GM18909 (cell line): ENCODE data around the gene LYVE1.

Experiments
- ATAC-seq: cut with Tn5 transposase; IDR thresholded peaks from one replicate; pipeline ENCODE4 v1.9.1; 2021; ENCODE audit warnings: mild to moderate bottlenecking; ENCODE audit not compliant: unreplicated experiment, poor library complexity

LYVE1 gene

DNA sequence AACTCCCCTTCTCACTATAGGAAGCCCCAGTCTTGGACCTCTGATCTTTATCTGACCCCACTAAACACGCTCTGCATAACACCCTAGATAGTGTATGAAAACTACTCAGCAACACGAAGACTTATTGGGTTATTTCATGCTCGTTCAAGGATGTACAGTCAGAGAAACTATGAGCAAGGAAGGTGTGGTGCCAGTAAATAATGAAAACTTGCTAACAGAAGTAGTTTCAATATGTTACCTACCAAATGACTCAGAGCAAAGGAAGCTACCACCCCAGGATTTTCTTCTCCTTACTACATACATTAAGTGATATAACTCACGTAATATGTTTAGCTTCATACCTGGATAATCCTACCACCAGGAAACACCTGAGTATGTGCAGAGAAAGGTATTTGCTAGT is 25.9 kb upstream of the LYVE1 start:
- no peak for ATAC-seq

DNA sequence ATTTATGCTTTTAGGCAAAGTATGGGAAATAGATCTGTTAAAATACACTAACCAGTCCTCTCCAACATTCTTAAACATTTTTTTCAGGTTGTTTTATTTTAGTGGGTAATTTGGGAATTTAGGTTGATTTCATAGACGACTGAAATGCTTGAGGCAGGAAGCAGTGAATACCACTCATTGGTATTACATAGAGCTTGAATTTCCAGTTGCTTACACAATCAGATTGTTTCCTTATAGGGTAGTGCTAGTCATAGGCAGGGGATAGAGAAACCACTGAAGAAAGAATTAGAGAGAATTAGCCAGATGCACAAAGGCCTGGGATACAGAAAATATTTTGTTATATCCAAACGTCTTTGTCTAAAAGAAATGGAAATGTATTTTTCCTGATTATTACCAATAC is 23.9 kb upstream of the LYVE1 start:
- no peak for ATAC-seq

DNA sequence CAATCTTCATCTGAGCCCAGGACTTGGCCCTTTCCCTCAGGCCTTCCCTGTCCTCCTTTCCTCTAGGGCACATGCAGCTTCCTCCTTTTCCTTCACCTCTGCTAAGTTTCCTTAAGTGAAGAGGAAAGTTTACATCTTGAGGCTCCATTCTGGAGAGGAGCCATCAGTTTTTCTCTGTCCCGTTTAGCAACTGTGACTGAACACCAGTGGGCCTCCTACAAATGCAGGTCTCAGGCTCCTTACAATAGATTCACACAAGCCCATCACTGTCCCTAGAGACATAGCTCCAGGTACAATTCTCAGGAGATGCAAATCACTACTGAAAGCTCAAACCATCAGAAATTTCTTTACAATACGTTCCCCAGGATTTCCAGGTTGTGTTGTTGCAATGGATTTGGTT is 23.3 kb upstream of the LYVE1 start:
- ATAC-seq: no peak

DNA sequence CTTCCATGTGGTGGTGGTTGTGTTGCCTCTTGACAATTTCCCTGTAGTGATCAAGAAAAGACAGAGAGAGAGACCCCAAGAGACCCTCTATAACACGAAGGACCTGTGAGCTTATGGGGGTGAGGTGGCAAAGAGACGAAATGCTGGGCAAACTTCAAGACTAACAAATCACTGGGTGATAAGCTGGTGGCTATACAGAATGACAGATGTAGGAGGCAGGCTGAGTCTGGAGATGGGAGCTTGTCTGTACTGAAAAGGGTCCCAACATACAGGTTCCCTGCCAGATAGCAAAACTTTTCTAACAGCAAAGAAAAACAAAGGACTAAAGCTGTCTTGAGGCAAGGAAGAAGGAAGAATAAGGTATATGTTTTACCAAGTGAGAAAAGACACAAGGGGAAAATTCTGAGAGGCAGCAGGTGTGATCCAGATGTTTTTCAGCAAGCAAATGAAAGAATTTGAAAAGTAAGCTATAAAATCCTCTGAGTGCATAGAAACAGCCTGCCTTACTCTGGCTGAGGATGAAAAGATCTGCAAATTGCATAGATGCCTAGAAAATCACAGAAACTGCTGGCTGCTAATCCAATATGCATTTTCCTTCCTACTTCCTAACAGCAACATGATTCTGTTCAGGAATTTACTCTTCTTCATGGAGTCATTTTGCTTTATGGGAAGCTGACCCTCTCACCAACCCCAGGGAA is 21.9 kb upstream of the LYVE1 start:
- no peak for ATAC-seq

DNA sequence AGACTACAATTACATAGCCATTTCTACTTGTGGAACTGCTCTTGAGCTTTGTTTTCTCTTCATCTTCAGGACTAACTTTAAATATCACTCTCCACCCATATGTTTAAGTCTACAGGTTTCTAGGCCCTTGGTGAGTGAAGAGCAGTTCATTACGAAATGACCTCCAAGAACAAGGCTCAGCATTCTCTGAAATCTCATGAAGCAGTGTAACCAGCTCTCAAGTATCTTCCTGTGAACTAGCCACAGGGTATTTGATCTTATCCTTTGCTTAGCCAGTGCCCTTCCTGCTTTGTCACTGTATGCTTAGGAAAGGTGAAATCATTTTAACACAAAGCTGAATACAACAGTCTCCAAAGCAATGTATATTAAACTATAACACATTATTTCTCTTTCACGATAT is 20.4 kb upstream of the LYVE1 start:
- ATAC-seq: no peak

DNA sequence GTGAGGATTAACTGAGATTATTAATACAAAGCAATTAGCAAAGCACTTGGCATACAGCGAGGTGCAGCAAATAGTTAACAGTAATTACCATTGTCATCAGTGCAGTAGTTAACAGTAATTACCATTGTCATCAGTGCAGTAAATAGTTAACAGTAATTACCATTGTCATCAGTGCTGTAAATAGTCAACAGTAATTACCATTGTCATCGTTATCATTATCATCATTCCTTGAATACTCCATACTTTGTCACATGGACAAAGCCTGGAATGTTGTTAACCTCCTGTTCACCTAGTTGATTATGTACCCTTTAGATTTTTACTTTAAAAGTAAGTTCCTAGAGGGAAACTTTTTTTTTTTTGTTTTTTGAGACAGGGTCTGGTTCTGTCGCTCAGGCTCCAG is 19.5 kb upstream of the LYVE1 start:
- no peak for ATAC-seq

DNA sequence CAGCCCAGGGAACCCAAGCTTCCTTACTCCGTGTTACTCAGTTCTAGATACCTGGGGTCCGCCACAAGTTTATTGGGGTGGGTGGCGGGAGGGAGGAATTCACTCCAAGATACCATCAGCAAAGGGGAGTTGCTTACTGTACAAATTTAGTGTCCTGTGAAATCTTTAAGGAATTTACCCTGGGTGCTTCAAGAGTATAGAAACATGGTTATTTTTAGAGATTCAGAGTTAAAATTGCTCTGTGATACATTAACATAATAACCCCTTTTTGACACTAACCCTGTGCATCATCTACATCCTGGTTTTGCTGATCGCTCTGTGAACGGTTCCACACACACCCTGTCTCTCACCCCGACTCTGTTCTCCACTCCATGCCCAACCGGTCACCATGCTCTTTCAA is 18.9 kb upstream of the LYVE1 start:
- ATAC-seq: no peak

DNA sequence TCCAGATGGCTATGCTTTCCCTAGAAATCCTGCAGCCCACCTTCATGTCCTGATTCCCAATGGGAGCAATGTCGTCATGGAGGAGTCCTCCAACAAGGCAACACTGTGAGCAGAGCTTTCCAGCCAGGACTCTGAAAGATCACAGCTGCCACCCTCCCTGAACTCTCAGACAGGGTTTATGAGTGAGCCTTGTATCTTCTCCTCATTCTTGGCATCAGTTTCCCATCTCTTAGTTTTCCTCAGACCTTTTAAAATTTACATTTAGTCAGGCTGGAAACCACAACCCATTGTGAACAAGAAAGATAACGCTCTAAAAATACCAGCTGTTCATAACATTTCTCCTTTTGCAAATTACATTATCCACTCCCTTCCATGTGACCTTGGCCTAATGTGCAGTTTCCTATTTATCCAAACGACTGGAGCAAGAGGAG is 15.6 kb upstream of the LYVE1 start:
- no peak for ATAC-seq

DNA sequence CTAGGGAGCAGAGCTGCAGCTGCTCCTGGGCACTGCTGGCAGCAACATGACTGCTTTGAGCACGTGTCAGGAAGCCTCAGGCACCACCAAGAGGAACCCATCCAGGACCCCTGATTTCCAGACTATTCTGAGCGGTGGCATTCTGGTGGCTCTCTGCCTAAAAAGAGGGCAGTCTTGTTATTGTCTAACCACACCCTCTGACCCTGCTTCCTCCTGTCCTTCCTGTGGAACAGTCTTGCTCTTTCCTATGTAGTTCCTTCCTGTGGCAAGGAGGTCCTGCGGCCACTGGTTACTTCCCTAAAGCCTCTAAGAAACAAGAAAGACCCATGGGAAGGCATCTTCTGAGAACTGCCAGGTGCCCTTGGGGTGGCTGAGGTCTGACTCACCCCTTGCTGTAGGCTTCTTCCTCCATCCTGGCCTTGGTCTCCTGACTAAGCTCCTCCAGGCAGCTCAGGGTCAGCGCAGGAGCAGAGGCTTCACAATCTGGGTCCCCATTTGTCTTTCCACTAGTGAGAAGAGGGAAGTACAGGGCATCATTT is 13.1 kb upstream of the LYVE1 start:
- ATAC-seq: no peak

DNA sequence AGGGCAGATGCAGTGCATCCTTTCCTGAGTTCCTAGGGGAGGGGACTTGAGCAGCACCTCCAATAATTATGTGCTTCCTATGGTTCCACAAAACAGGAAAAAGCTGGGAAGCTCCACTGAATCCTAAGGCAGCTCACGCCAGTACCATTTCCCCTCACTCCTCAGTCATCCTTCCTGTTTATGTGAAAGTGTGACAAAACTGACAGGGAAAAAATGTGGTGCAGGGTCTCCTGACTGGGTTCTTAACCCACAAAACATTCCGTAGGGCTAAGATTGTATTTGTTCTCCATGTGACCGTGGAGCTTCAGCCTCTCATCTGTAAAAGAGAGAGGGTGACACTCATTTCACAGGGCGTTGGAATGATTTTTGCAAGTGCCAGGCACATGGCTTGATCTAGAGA is 12.2 kb upstream of the LYVE1 start:
- ATAC-seq: no peak

DNA sequence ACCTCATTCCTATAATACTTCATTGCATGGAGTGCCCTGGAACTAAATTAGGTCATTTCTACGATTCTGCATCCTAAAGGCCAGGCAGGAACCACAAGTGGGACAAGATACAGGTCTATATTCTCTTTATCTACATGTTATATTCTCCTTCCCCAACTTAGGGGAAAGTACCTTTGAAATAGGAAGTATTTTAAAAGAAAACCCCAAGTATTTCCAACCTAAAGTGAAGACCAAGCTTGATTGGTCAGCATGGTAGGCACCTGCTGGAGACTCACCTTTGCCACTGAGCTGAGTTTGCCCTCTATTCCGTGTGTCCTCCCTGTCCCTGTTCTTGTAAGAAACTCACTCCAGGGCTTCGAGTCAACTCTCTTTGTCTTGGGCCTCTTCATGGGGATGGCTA is 11.2 kb upstream of the LYVE1 start:
- ATAC-seq: no peak

DNA sequence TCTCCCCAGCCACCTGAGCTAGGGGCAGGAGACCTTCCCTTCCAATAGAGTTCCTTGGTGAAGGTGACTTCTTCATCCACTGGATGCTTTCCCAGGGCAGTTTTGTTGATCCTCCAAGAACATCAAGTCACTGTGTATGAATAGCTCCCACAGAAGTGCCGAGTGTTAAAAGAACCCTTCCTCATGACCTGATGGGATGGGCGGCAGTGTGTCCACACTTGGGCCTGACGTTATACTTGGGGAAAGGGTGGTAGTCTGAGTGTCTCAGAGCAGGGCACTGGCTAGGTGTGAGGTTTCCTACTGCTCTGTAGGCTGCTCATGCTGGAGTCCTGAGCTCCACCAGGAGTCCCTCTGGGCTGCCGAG is 7.6 kb upstream of the LYVE1 start:
- ATAC-seq: no peak

DNA sequence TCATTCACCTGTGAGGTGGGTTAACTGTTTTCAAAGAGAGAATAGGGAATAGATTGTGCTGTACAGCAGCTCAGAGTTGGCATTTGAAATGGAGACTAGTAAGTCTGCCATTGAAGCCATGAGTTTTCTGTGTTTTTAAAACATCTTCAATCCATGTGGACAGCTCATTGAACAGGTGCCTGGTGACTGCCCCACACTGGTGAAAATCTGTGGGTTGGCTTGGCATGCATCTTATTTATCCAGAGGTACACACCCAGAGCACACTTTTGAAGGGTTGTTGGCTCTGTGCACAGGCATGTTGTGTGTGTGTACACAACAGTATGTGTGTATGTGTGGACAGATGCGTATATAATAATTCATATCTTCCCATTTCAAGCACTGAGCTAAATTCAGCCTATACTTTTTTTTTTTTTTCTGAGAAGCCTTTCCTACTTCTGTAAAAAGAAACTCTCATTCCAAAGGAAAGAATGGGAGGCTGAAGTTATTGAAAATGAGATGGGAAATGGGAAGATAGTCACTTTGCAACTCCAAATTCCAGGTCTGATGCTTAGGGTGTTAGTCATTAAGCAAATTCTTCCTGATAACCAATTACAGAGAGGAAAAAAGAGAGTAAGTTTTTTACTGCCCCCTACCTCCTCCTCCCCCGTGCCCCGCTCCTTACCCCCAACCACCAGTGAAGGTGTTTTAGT is 7.0 kb upstream of the LYVE1 start:
- no peak for ATAC-seq

DNA sequence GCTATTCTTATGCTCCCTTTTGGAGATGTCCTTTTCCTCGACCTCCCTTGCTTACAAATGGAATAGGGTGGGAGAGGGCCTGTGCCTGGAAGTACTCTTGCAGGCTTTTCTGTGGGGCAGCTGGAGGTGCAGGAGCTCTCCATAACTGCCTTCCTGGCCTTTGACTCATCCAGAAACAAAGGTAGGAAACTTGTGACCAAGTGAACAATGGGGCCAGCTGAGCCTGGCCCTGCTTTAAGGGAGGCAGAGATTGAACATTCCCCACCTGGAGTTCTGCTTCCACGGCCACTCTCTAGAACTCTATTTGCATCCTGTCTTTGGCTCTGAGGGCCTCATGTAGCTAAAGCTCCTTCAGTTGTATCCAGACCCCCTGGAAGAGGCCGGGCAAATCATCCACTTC is 5.1 kb upstream of the LYVE1 start:
- no peak for ATAC-seq

DNA sequence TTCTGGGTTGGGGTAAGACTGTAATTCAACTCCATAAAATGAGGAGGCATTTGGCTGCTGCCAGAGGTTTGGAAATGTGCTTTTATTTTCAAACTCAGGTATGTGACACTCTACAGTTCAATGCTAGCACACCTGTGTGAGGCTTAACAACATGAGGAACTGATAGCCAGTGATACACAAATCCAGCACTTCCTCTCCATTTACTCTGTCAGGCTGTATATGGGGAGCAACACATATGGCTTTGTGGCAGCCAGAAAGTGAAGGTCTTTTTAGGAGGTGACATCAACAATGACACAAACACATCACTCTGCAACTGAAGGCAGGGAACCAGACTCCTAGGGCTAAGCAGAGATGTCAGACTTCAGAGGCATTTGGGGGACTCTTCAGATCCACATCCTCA is 4.6 kb upstream of the LYVE1 start:
- no peak for ATAC-seq

DNA sequence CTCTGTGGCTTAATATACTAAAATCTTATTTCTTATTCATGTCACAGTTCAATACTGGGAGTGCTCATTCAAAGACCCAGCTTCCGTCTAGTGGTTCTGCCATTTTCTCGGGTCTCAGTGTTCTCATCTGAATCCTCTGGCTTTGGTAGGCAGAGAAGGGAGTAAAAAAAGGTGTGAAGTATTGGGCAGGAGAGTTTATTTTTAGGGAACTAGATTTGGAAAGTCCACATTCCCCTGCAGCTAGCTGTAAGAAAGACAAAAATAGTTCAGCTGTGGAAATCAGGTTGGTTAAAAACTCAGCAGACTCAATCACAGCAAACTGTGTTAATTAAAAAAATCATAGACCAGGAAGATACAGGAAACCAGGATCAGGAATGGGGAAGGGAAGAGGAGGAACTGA is 4.1 kb upstream of the LYVE1 start:
- no peak for ATAC-seq

DNA sequence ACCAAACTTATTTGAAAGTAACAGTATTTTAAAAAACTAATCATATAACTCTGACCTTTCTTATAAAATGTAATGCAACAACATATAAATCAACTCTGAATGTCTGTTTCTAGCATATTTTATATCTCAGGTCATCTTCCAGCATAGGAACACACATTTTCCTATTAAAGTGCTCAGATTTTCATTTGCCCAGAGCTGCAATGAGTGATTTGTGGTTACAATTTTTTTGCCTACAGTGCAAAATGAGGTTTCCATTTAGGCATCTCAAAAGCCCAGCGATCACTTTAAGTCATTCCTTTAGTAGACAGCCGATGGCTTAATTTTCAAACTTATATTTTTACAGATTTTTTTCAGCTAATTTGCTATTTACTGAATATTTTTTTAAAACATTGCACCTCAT is 1.0 kb downstream of the LYVE1 start:
- no peak for ATAC-seq

DNA sequence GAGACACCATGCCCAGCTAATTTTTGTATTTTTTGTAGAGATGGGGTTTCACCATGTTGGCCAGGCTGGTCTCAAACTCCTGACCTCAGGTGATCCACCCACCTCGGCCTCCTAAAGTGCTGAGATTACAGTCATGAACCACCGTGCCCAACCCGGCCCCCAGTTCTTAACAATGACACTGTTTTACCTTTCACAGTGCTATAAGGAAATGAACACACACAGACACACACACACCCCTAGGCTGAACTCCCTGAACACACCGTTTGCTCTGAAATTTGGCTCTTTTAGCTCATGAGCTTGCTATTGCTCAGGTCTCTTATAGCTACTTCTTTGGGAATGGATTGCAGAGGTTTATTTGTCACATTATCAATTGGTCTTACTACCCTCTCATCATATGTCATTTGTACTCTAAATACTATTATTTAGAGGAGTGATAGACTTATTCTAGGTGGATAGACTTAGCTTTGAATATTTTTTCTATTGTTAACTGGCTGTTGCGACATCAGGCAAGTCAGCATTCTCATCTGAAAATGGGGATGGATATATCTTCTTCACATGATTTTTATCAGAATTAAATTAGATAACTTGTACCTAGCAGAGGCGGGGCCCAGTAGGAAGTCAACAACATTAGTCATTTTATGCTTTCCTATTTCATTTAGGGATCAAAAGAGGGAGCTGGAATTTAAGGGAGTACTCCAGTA is 2.1 kb downstream of the LYVE1 start:
- ATAC-seq: no peak

DNA sequence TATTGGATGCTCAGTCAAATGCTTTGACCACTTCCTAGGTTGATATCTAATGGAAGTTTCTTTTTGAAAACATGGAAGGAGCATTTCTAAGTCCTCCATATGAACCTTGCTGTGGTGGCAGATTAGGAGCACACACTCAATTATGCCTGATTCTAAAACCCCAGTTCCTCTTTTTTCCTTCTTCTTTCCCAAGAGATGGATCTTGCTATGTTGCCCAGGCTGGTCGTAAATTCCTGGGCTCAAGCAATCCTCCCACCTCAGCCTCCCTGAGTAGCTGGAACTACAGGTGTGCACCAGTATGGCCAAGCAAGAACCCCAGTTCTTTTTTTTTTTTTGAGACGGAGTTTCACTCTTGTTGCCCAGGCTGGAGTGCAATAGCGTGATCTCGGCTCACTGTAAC is 3.0 kb downstream of the LYVE1 start:
- no peak for ATAC-seq

DNA sequence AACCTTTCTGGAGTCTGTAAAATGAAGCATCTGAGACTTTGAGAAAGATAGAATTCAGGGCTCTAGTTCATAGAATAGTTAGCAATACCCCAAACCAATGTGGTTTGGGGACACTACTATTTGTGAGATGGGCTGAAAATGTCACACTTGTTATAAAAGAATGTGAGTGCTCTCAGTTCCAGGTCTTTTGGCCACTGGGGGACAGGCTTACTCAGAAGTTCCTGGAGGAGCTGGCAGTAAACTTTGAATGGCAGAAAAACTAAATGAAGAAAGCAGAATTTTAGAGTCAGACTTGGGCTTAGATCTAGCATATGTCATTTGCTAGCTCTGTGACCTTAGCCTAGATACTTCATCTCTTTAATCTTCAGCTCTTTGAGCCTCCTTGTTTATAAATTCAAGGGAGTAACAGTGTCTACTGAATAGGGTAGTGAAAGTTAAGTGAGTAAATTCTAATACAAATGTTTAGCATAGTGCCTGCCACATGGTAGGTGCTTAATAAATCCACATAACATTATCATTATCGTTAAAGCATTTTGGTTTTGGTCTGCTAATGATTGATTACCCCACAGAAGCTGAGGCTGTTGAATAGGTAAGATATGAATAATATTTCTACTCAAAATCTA is 3.7 kb downstream of the LYVE1 start:
- ATAC-seq: no peak

DNA sequence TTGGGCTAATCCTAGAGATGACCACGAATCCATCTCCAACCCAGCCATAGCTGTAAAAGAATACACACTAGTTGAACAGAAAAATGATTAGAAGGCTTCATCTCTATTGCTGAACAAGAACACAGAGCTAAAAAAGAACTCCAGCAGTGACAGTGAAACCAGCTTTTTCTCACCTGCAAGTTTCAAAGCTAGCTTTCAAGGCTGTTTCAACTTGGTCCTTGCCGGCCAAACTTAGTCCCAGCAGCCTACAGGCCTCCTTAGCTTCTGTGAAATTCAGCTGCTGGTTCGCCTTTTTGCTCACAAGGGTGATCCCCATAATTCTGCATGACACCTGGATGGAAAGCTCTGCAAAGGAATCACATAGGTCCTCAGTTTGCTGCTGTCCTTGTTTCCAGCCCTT is 4.4 kb downstream of the LYVE1 start:
- ATAC-seq: no peak
